IMR-90 (cell line): ENCODE data around the gene SLC6A14.

Experiments used
- CHD1 ChIP-seq: IDR thresholded peaks from 2 replicates; pipeline ENCODE4 v1.6.1; 2012; ENCODE audit warnings: low read depth, low read length, improper control_type of control experiment
- MXI1 ChIP-seq: IDR thresholded peaks from 2 replicates; pipeline ENCODE4 v1.6.1; 2012; ENCODE audit warnings: low read depth, mild to moderate bottlenecking, low read length, moderate library complexity, borderline replicate concordance
- NFE2L2 ChIP-seq: fragments of 150-350 bp; IDR thresholded peaks from 2 replicates; pipeline ENCODE4 v1.6.1; 2016; ENCODE audit warnings: low read depth, mild to moderate bottlenecking, low read length
- POLR2A ChIP-seq: IDR thresholded peaks from 2 replicates; pipeline ENCODE4 v1.6.1; 2012; ENCODE audit warnings: mild to moderate bottlenecking, low read depth, low read length
- RAD21 ChIP-seq: IDR thresholded peaks from 2 replicates; pipeline ENCODE4 v1.6.1; 2012; ENCODE audit warnings: low read length, improper control_type of control experiment
- RCOR1 ChIP-seq: IDR thresholded peaks from 2 replicates; pipeline ENCODE4 v1.6.1; 2012; ENCODE audit warnings: mild to moderate bottlenecking, low read length, improper control_type of control experiment; ENCODE audit not compliant: insufficient replicate concordance
- SMC3 ChIP-seq: fragments of 150-350 bp; IDR thresholded peaks from 2 replicates; pipeline ENCODE4 v1.6.1; 2016; ENCODE audit warnings: low read depth, mild to moderate bottlenecking, antibody characterized with exemption, low read length, moderate library complexity
- TF ChIP-seq, protein P1 (sequence below): conservative IDR thresholded peaks from 2 replicates; pipeline ENCODE4 v1.5.1; 2012; ENCODE audit warnings: mild to moderate bottlenecking, low read depth, low read length, improper control_type of control experiment
- TF ChIP-seq, protein P2 (sequence below): fragments of 150-350 bp; IDR thresholded peaks from 2 replicates; pipeline ENCODE4 v1.6.1; 2017; ENCODE audit warnings: mild to moderate bottlenecking, antibody characterized with exemption, low read length, low read depth

DNA sequence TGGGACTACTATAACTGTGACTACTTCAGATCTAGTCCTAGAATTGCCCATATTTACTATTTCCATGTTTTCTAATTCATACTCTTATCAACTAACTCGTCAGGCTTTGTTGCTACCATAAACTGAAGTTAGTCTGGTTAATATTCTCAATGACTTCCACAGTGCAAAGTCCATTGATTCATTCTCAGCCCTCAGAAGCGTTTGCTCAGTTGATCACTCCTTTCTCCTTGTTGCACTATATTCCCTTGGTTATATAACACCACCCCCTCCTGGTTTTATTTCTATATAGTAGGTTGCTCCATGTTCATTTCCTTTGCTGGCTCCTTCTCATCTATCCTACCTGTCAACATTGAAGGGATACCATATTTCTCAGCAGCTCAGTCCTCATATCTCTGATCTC, 27.2 kb upstream of the SLC6A14 start:
- TF ChIP-seq MXI1 = no peak
- TF ChIP-seq, protein P1, sequence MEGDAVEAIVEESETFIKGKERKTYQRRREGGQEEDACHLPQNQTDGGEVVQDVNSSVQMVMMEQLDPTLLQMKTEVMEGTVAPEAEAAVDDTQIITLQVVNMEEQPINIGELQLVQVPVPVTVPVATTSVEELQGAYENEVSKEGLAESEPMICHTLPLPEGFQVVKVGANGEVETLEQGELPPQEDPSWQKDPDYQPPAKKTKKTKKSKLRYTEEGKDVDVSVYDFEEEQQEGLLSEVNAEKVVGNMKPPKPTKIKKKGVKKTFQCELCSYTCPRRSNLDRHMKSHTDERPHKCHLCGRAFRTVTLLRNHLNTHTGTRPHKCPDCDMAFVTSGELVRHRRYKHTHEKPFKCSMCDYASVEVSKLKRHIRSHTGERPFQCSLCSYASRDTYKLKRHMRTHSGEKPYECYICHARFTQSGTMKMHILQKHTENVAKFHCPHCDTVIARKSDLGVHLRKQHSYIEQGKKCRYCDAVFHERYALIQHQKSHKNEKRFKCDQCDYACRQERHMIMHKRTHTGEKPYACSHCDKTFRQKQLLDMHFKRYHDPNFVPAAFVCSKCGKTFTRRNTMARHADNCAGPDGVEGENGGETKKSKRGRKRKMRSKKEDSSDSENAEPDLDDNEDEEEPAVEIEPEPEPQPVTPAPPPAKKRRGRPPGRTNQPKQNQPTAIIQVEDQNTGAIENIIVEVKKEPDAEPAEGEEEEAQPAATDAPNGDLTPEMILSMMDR = no peak
- no peak for TF ChIP-seq CHD1
- no peak for TF ChIP-seq POLR2A
- no peak for TF ChIP-seq RCOR1
- no peak for TF ChIP-seq RAD21
- TF ChIP-seq, protein P2, sequence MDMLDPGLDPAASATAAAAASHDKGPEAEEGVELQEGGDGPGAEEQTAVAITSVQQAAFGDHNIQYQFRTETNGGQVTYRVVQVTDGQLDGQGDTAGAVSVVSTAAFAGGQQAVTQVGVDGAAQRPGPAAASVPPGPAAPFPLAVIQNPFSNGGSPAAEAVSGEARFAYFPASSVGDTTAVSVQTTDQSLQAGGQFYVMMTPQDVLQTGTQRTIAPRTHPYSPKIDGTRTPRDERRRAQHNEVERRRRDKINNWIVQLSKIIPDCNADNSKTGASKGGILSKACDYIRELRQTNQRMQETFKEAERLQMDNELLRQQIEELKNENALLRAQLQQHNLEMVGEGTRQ = no peak
- TF ChIP-seq NFE2L2 = no peak
- TF ChIP-seq SMC3 = no peak
